Measurements from ENCODE around the gene CNPY4.
A peak's percentile ranks its signal among the peaks of the same experiment; 100 is the strongest.

Gene CNPY4

GRCh38 chr7:100115026-100115425 lies 4.4 kb upstream of the CNPY4 start:
- in situ Hi-C loops (cut with MboI; ENCODE audit: low pct_unique_long_range_greater_than_20kb, low sequenced_read_pairs, unreplicated experiment) = no loop called here
- no peak for TF ChIP-seq CTCF (IDR thresholded peaks at IDR 0.05; ENCODE audit: extremely low read depth, insufficient read depth, missing control alignments)
- no peak for DNase-seq (ENCODE audit: low spot score)

GRCh38 chr7:100118388-100119071 lies 904 bp upstream of the CNPY4 start:
- TF ChIP-seq CTCF (IDR thresholded peaks at IDR 0.05; ENCODE audit: extremely low read depth, insufficient read depth, missing control alignments) = no peak
- in situ Hi-C loops (cut with MboI; ENCODE audit: low pct_unique_long_range_greater_than_20kb, low sequenced_read_pairs, unreplicated experiment) = no loop called here
- peak; percentile 33 for DNase-seq (ENCODE audit: low spot score)

DNA sequence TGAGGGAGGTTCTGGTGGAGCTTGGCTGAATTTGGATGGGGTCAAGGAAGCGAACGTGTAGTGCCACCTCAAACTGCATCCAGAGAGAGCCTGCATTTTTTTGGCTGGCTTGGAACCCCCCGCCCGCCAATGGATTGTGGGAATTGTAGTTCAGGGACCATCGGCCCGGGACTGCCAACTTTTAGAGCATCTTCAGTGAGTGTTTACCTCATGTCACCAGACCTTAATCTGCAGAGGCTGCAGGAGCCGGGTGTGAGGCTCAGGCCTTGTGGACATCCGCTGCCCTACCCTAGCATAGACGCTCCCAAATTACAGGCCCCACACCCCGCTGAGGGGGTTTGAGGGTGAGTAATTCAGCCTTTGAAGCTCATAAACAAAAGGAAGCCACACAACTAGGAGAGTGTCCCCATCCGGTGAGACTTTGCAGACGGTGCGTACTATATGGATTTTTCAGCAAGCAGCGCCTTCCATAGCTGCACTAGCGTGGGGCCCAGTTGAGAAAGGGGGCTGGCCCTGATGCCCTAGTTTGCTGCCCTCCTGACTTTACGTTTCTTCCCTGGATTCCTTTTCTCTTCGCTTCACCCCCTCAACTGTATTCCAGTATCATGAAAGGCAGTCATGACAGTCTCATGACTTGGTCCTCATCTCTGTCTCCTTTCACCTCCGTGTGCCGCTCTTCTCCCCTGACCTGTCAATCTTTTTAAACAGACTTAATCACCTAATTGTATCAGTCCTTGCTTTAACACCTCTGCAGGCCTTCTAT lies 717 bp downstream of the CNPY4 start:
- in situ Hi-C loops (cut with MboI; ENCODE audit: low pct_unique_long_range_greater_than_20kb, low sequenced_read_pairs, unreplicated experiment) = no loop called here
- TF ChIP-seq CTCF (IDR thresholded peaks at IDR 0.05; ENCODE audit: extremely low read depth, insufficient read depth, missing control alignments) = no peak
- no peak for DNase-seq (ENCODE audit: low spot score)

DNA sequence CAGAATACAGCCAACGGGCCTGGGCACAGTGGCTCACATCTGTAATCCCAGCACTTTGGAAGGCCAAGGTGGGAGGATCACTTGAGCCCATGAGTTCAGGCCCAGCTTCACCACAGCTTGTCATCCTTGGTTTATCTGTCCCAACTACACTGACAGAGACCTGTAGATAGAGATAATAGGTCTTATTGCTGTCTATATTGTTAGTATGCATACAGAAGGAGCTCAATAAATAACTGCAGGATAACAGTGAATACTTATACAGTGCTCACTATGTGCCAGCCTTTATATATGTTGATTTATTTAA lies 1.3 kb downstream of the CNPY4 start:
- no peak for TF ChIP-seq CTCF (IDR thresholded peaks at IDR 0.05; ENCODE audit: extremely low read depth, insufficient read depth, missing control alignments)
- in situ Hi-C loops (cut with MboI; ENCODE audit: low pct_unique_long_range_greater_than_20kb, low sequenced_read_pairs, unreplicated experiment) = no loop called here
- DNase-seq (ENCODE audit: low spot score) = no peak

DNA sequence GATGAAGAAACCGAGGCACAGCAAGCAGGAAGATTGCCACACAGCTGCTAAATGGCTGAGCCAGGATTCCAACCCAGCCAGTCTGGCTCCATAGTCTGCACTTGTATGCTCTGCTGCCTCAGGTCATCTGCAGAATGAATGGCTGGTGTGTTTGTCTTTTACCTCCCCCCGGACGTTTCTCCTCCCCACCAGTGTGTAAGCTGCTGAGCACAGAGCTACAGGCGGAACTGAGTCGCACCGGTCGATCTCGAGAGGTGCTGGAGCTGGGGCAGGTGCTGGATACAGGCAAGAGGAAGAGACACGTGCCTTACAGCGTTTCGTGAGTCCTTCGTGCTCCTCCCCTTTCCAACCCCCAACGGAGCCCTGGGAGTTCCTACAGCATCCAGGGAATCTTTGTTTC lies 2.6 kb downstream of the CNPY4 start:
- no peak for TF ChIP-seq CTCF (IDR thresholded peaks at IDR 0.05; ENCODE audit: extremely low read depth, insufficient read depth, missing control alignments)
- no peak for DNase-seq (ENCODE audit: low spot score)
- in situ Hi-C loops (cut with MboI; ENCODE audit: low pct_unique_long_range_greater_than_20kb, low sequenced_read_pairs, unreplicated experiment) = no loop called here

DNA sequence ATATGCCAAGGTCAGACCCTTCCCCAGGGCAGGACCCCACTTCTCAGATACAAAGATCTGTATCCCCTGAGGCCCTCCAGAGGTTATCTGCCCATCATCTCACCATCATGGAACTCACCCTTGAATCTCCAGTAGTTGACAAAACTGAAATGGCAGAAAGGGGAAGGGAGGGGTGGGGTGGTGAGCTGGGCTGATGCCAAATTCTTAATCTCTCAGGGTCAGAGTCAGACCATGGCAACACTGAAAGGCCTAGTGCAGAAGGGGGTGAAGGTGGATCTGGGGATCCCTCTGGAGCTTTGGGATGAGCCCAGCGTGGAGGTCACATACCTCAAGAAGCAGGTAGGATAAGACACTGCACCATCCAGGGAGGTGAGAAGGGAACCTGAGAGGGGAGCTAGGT lies 3.1 kb downstream of the CNPY4 start:
- TF ChIP-seq CTCF (IDR thresholded peaks at IDR 0.05; ENCODE audit: extremely low read depth, insufficient read depth, missing control alignments) = no peak
- in situ Hi-C loops (cut with MboI; ENCODE audit: low pct_unique_long_range_greater_than_20kb, low sequenced_read_pairs, unreplicated experiment) = no loop called here
- no peak for DNase-seq (ENCODE audit: low spot score)
